CD4-positive, alpha-beta T cell (primary cell): ENCODE results near the gene CACNA1B. TPM values are rescaled to one million over a fixed set of nuclear protein-coding genes. Genes with fewer than 3 reads are reported as not detected.

Experiments
- ATAC-seq: fragments of 200-7000 bp; cut with Tn5 transposase; one replicate; pipeline ENCODE4 v1.10.0; 2022; ENCODE audit warnings: mild to moderate bottlenecking; ENCODE audit not compliant: poor library complexity
- CTCF ChIA-PET: fragments of 350-600 bp; sonication (Branson Sonifier 250); formaldehyde crosslinking; loops from one replicate; lab custom pipeline; 2021; ENCODE audit warnings: antibody characterized with exemption, inconsistent platforms; lab: Charles Lee
- POLR2A ChIA-PET: fragments of 350-600 bp; sonication (Branson Sonifier 250); formaldehyde crosslinking; loops from one replicate; lab custom pipeline; 2021; ENCODE audit warnings: antibody characterized with exemption, inconsistent platforms; lab: Charles Lee
- DNase-seq, 14 experiments: peaks; one replicate each; pipeline ENCODE4 v3.0.0-alpha.2; 2013 to 2020; ENCODE audit warnings: mixed read lengths in 2 of 14
- H3K27ac ChIP-seq, 2 donors: one replicate each; pipeline versions ENCODE4 v1.5.1 to v1.7.0; 2013; ENCODE audit warnings: low read length in 2 of 2, low read depth in 1 of 2, mild to moderate bottlenecking in 1 of 2
- H3K27me3 ChIP-seq, 2 experiments: 1 replicate in 1 of 2; 2 replicates in 1 of 2; pipeline versions ENCODE4 v1.6.1 to v1.7.0; 2013; ENCODE audit warnings: low read length in 2 of 2, control low read depth in 1 of 2, mild to moderate bottlenecking in 1 of 2, moderate library complexity in 1 of 2; ENCODE audit not compliant: insufficient read depth in 2 of 2, control insufficient read depth in 1 of 2
- H3K36me3 ChIP-seq: one replicate; pipeline ENCODE4 v1.6.1; 2013; ENCODE audit warnings: low read length, control low read depth; ENCODE audit not compliant: insufficient read depth
- H3K4me1 ChIP-seq: one replicate; pipeline ENCODE4 v1.6.1; 2013; ENCODE audit warnings: low read length, control low read depth; ENCODE audit not compliant: insufficient read depth
- H3K4me3 ChIP-seq: one replicate; pipeline ENCODE4 v1.5.1; 2013; ENCODE audit warnings: mild to moderate bottlenecking, low read length, moderate library complexity
- H3K9me3 ChIP-seq, 2 experiments: 1 replicate in 1 of 2; 2 replicates in 1 of 2; pipeline versions ENCODE4 v1.6.1 to v1.7.0; 2013; ENCODE audit warnings: low read length in 2 of 2, mild to moderate bottlenecking in 2 of 2, control low read depth in 1 of 2, moderate library complexity in 1 of 2; ENCODE audit not compliant: control insufficient read depth in 1 of 2, insufficient read depth in 1 of 2
- H3K27ac Mint-ChIP-seq: one replicate; pipeline ENCODE4 v1.8.0; 2020; ENCODE audit warnings: mixed read lengths
- H3K27me3 Mint-ChIP-seq: one replicate; pipeline ENCODE4 v1.8.0; 2021; ENCODE audit warnings: mixed read lengths
- H3K36me3 Mint-ChIP-seq: one replicate; pipeline ENCODE4 v1.8.0; 2021; ENCODE audit warnings: low read depth, mixed read lengths
- H3K4me1 Mint-ChIP-seq: one replicate; pipeline ENCODE4 v1.8.0; 2021; ENCODE audit warnings: low read depth, mixed read lengths
- H3K4me3 Mint-ChIP-seq: one replicate; pipeline ENCODE4 v1.8.0; 2020; ENCODE audit warnings: mild to moderate bottlenecking, mixed read lengths
- H3K9me3 Mint-ChIP-seq: one replicate; pipeline ENCODE4 v1.8.0; 2020; ENCODE audit warnings: mixed read lengths
- CTCF ChIP-seq: fragments of 200-600 bp; IDR thresholded peaks from one replicate; pipeline ENCODE4 v1.8.0; 2022; ENCODE audit warnings: antibody characterized with exemption, mild to moderate bottlenecking
- intact Hi-C, 2 experiments: fragments of 100-400 bp; cut with DNase I in 1 of 2; cut with micrococcal nuclease in 1 of 2; formaldehyde crosslinking; loops; one replicate each; pipeline versions ENCODE4 v1.15.1 to v1.9.0; 2023 to 2025; cut with DNase I, micrococcal nuclease
- total RNA-seq, 174 experiments: library from RNA in 2 of 174; stranded (reverse) in 2 of 174; gene quantifications; one replicate each; pipeline ENCODE4 v1.2.3 and lab custom pipeline; 2021 to 2026

CACNA1B gene
- total RNA-seq, 2 experiments from 2014 or later: not detected

GRCh38 chr9:138046641-138047301, 169.2 kb downstream of the CACNA1B start:
- Histone ChIP-seq H3K4me1 (no peaks in the 10 kb centered on the region), H3K4me3 (no peak overlapping the region), H3K36me3 (no peaks in the 10 kb centered on the region), H3K27ac (no peak overlapping the region), H3K27me3 (peaks cover 0 to 7% of the 10 kb centered on the region in 2 experiments), H3K9me3 (no peaks in the 10 kb centered on the region)
- ChIA-PET POLR2A (no interaction called here), CTCF (no interaction called here)
- DNase-seq (peak in 1 of 14 experiments; percentile 30), ATAC-seq (no peak)
- no peak overlapping the region for H3K27ac Mint-ChIP-seq
- H3K4me3 Mint-ChIP-seq: no peak overlapping the region
- intact Hi-C loops: no loop called here
- peaks cover 21% of the 10 kb centered on the region for H3K27me3 Mint-ChIP-seq
- no peak for TF ChIP-seq CTCF
- no peaks in the 10 kb centered on the region for H3K36me3 Mint-ChIP-seq
- no peaks in the 10 kb centered on the region for H3K4me1 Mint-ChIP-seq
- no peaks in the 10 kb centered on the region for H3K9me3 Mint-ChIP-seq

GRCh38 chr9:138047469-138048040, 170.0 kb downstream of the CACNA1B start:
- Mint-ChIP-seq H3K4me1 (no peaks in the 10 kb centered on the region), H3K4me3 (no peak overlapping the region), H3K27me3 (peaks cover 21% of the 10 kb centered on the region), H3K27ac (no peak overlapping the region), H3K36me3 (no peaks in the 10 kb centered on the region), H3K9me3 (no peaks in the 10 kb centered on the region)
- Histone ChIP-seq H3K4me1 (no peaks in the 10 kb centered on the region), H3K9me3 (no peaks in the 10 kb centered on the region), H3K4me3 (no peak overlapping the region), H3K27ac (no peak overlapping the region), H3K27me3 (peaks cover 0 to 7% of the 10 kb centered on the region in 2 experiments), H3K36me3 (no peaks in the 10 kb centered on the region)
- intact Hi-C loops: no loop called here
- no peak for TF ChIP-seq CTCF
- ATAC-seq (no peak), DNase-seq (peak in 1 of 14 experiments; percentile 10)
- ChIA-PET POLR2A (no interaction called here), CTCF (no interaction called here)

- POLR2A ChIA-PET: no interaction called here
- Mint-ChIP-seq H3K27me3 (peaks cover 17% of the 10 kb centered on the region), H3K27ac (no peak overlapping the region), H3K4me3 (no peak overlapping the region), H3K4me1 (no peaks in the 10 kb centered on the region), H3K9me3 (no peaks in the 10 kb centered on the region), H3K36me3 (no peaks in the 10 kb centered on the region)
- DNase-seq (peak in 1 of 14 experiments; percentile 14), ATAC-seq (no peak)
- Histone ChIP-seq H3K27ac (no peak overlapping the region), H3K36me3 (no peaks in the 10 kb centered on the region), H3K4me3 (no peak overlapping the region), H3K4me1 (no peaks in the 10 kb centered on the region), H3K9me3 (peaks cover 0 to 4% of the 10 kb centered on the region in 2 experiments), H3K27me3 (peaks cover 0 to 9% of the 10 kb centered on the region in 2 experiments)
- TF ChIP-seq CTCF: no peak
- intact Hi-C loops: no loop called here
- CTCF ChIA-PET: no interaction called here
These were observed 170.6 kb downstream of the CACNA1B start for GRCh38 chr9:138048184-138048583.
